GM23338 (cell line): ENCODE measurements around the gene ICOS. TPM values are rescaled to one million over a fixed set of nuclear protein-coding genes. Genes with fewer than 3 reads are reported as not detected.
"Not testable (repeated sequence)": the region's sequence is repeated elsewhere in the genome, so short reads cannot be mapped to it uniquely, and the experiment has no call there.

Experiments used
- ATAC-seq: fragments of 200-7000 bp; cut with Tn5 transposase; 3 replicates; pipeline ENCODE4 v1.9.1; 2020
- DNase-seq: peaks from one replicate; pipeline ENCODE4 v3.0.0-alpha.2; 2015; ENCODE audit warnings: low spot score
- H2AFZ ChIP-seq: fragments of 200-600 bp; sonication (generic); 2 replicates; pipeline ENCODE4 v1.8.0; 2016; ENCODE audit warnings: antibody characterized with exemption, mild to moderate bottlenecking, moderate library complexity
- H3F3A ChIP-seq: fragments of 200-600 bp; sonication (generic); replicated peaks from 2 replicates; pipeline ENCODE4 v1.8.0; 2017; ENCODE audit warnings: antibody characterized with exemption, mixed run types, low read depth
- H3K27ac ChIP-seq: fragments of 200-600 bp; sonication (generic); 2 replicates; pipeline ENCODE4 v1.6.1; 2016; ENCODE audit warnings: low read depth
- H3K27me3 ChIP-seq: fragments of 200-600 bp; sonication (generic); 2 replicates; pipeline ENCODE4 v1.8.0; 2016; ENCODE audit warnings: mild to moderate bottlenecking, mixed run types, moderate library complexity; ENCODE audit not compliant: insufficient read depth
- H3K36me3 ChIP-seq: fragments of 200-600 bp; sonication (generic); 2 replicates; pipeline ENCODE4 v1.8.0; 2016; ENCODE audit warnings: mild to moderate bottlenecking; ENCODE audit not compliant: insufficient read depth
- H3K4me1 ChIP-seq: fragments of 200-600 bp; sonication (generic); 2 replicates; pipeline ENCODE4 v1.8.0; 2016; ENCODE audit warnings: mild to moderate bottlenecking, moderate library complexity; ENCODE audit not compliant: insufficient read depth
- H3K4me2 ChIP-seq: fragments of 200-600 bp; sonication (generic); 2 replicates; pipeline ENCODE4 v1.7.1; 2017; ENCODE audit warnings: mixed run types
- H3K4me3 ChIP-seq: fragments of 200-600 bp; sonication (generic); 2 replicates; pipeline ENCODE4 v1.6.1; 2016; ENCODE audit warnings: mixed run types
- H3K79me2 ChIP-seq: fragments of 200-600 bp; sonication (generic); replicated peaks from 2 replicates; pipeline ENCODE4 v1.8.0; 2017; ENCODE audit warnings: mild to moderate bottlenecking; ENCODE audit not compliant: insufficient read depth
- H3K9me2 ChIP-seq: fragments of 200-600 bp; sonication (generic); 2 replicates; pipeline ENCODE4 v1.8.0; 2017; ENCODE audit not compliant: insufficient read depth
- H4K20me1 ChIP-seq: fragments of 200-600 bp; sonication (generic); replicated peaks from 2 replicates; pipeline ENCODE4 v1.8.0; 2017; ENCODE audit warnings: mild to moderate bottlenecking; ENCODE audit not compliant: insufficient read depth
- H3K27ac Mint-ChIP-seq: 2 replicates; pipeline ENCODE4 v1.8.0; 2020; ENCODE audit warnings: inconsistent platforms, mild to moderate bottlenecking, moderate library complexity, mixed read lengths
- H3K27me3 Mint-ChIP-seq: 3 replicates; pipeline ENCODE4 v1.8.0; 2022; ENCODE audit warnings: low read depth, mild to moderate bottlenecking, moderate library complexity, mixed read lengths, inconsistent platforms; ENCODE audit not compliant: insufficient read depth, poor library complexity
- H3K36me3 Mint-ChIP-seq: 3 replicates; pipeline ENCODE4 v1.8.0; 2021; ENCODE audit warnings: low read depth, mild to moderate bottlenecking, inconsistent platforms, moderate library complexity, mixed read lengths
- H3K4me1 Mint-ChIP-seq: 3 replicates; pipeline ENCODE4 v1.8.0; 2020; ENCODE audit warnings: mild to moderate bottlenecking, inconsistent platforms, mixed read lengths
- H3K4me3 Mint-ChIP-seq: 3 replicates; pipeline ENCODE4 v1.8.0; 2021; ENCODE audit warnings: moderate library complexity, mild to moderate bottlenecking, inconsistent platforms, mixed read lengths
- H3K9me3 Mint-ChIP-seq: 3 replicates; pipeline ENCODE4 v1.8.0; 2020; ENCODE audit warnings: moderate library complexity, mild to moderate bottlenecking, inconsistent platforms, mixed read lengths
- CREB1 ChIP-seq: fragments of 250-450 bp; sonication (Bioruptor Pico); IDR thresholded peaks from 2 replicates; pipeline ENCODE4 v1.5.0; 2020; ENCODE audit warnings: low read depth, mild to moderate bottlenecking, moderate library complexity
- EZH2 ChIP-seq: fragments of 200-600 bp; sonication (generic); IDR thresholded peaks from one replicate; pipeline ENCODE4 v1.8.0; 2017; ENCODE audit warnings: antibody characterized with exemption, mild to moderate bottlenecking, low read depth; ENCODE audit not compliant: unreplicated experiment
- EZH2phosphoT487 ChIP-seq: fragments of 200-600 bp; sonication (generic); IDR thresholded peaks from one replicate; pipeline ENCODE4 v1.8.1; 2018; ENCODE audit warnings: antibody characterized with exemption; ENCODE audit not compliant: unreplicated experiment
- JUNB ChIP-seq: IDR thresholded peaks from one replicate; pipeline ENCODE4 v1.6.1; 2016; ENCODE audit warnings: antibody characterized with exemption; ENCODE audit not compliant: unreplicated experiment
- NANOG ChIP-seq: IDR thresholded peaks from 2 replicates; pipeline ENCODE4 v1.6.1; 2016; ENCODE audit warnings: antibody characterized with exemption, borderline replicate concordance
- POLR2AphosphoS5 ChIP-seq: IDR thresholded peaks from 2 replicates; pipeline ENCODE4 v1.6.1; 2016; ENCODE audit warnings: antibody characterized with exemption, low read depth
- STAT1 ChIP-seq: IDR thresholded peaks from one replicate; pipeline ENCODE4 v1.6.1; 2016; ENCODE audit warnings: antibody characterized with exemption; ENCODE audit not compliant: unreplicated experiment
- ZNF114 ChIP-seq: fragments of 250-450 bp; sonication (Bioruptor Pico); IDR thresholded peaks from 2 replicates; pipeline ENCODE4 v1.5.0; 2020; ENCODE audit warnings: mild to moderate bottlenecking, moderate library complexity
- polyA plus RNA-seq: library from polyadenylated mRNA; unstranded; fragments of >200 nt; fragmentation: Nextera tagmentation; extraction: Ambion mirVana; gene quantifications from 2 replicates; pipeline ENCODE4 v1.2.1, GENCODE V29; 2016
- total RNA-seq: library from RNA; depleted of rRNA; stranded (reverse); fragments of >200 nt; shearing (Covaris generic); gene quantifications from 2 replicates; pipeline ENCODE4 v1.2.3, GENCODE V29; 2014
- TF ChIP-seq, protein P1 (sequence below), 2 experiments: fragments of 200-600 bp in 1 of 2; sonication (generic) in 1 of 2; conservative IDR thresholded peaks; 2 replicates each; pipeline versions ENCODE4 v1.5.1 to v1.6.1; 2016 to 2017; ENCODE audit warnings: antibody characterized with exemption in 2 of 2, low read depth in 2 of 2, mild to moderate bottlenecking in 2 of 2, moderate library complexity in 1 of 2
- TF ChIP-seq, protein P2 (sequence below): IDR thresholded peaks from 2 replicates; pipeline ENCODE4 v1.6.1; 2016; ENCODE audit warnings: antibody characterized with exemption
- TF ChIP-seq, protein P3 (sequence below): IDR thresholded peaks from one replicate; pipeline ENCODE4 v1.6.1; 2018; ENCODE audit warnings: antibody characterized with exemption; ENCODE audit not compliant: unreplicated experiment

ICOS gene
- total and polyA plus RNA-seq, 2 experiments from 2014 or later: not detected

DNA sequence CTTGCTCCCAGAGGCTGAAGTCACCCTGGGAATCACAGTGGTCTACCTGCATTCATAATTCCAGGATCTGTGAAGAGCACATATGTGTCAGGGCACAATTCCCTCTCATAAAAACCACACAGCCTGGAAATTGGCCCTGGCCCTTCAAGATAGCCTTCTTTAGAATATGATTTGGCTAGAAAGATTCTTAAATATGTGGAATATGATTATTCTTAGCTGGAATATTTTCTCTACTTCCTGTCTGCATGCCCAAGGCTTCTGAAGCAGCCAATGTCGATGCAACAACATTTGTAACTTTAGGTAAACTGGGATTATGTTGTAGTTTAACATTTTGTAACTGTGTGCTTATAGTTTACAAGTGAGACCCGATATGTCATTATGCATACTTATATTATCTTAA, 24.2 kb downstream of the ICOS start:
- Histone ChIP-seq H3K36me3 (no peaks in the 10 kb centered on the region), H3K4me2 (no peak overlapping the region), H3F3A (no peaks in the 10 kb centered on the region), H3K79me2 (no peaks in the 10 kb centered on the region), H2AFZ (no peak overlapping the region), H3K4me3 (no peak overlapping the region), H3K9me2 (no peaks in the 10 kb centered on the region; the same call in 1 of the 2 replicates), H3K27ac (no peak overlapping the region), H3K27me3 (no peaks in the 10 kb centered on the region), H4K20me1 (no peaks in the 10 kb centered on the region), H3K4me1 (no peaks in the 10 kb centered on the region)
- Mint-ChIP-seq H3K9me3 (no peaks in the 10 kb centered on the region; the same call in 2 of the 3 replicates), H3K27me3 (no peaks in the 10 kb centered on the region), H3K27ac (no peak overlapping the region), H3K4me3 (no peak overlapping the region), H3K4me1 (peaks cover 3% of the 10 kb centered on the region; the same call in 2 of the 3 replicates), H3K36me3 (no peaks in the 10 kb centered on the region)
- TF ChIP-seq, protein P1, sequence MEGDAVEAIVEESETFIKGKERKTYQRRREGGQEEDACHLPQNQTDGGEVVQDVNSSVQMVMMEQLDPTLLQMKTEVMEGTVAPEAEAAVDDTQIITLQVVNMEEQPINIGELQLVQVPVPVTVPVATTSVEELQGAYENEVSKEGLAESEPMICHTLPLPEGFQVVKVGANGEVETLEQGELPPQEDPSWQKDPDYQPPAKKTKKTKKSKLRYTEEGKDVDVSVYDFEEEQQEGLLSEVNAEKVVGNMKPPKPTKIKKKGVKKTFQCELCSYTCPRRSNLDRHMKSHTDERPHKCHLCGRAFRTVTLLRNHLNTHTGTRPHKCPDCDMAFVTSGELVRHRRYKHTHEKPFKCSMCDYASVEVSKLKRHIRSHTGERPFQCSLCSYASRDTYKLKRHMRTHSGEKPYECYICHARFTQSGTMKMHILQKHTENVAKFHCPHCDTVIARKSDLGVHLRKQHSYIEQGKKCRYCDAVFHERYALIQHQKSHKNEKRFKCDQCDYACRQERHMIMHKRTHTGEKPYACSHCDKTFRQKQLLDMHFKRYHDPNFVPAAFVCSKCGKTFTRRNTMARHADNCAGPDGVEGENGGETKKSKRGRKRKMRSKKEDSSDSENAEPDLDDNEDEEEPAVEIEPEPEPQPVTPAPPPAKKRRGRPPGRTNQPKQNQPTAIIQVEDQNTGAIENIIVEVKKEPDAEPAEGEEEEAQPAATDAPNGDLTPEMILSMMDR (conservative IDR thresholded peaks at IDR 0.05; ENCODE audit: low read depth in 2 of 2): no peak
- no peak for TF ChIP-seq EZH2phosphoT487
- TF ChIP-seq, protein P2, sequence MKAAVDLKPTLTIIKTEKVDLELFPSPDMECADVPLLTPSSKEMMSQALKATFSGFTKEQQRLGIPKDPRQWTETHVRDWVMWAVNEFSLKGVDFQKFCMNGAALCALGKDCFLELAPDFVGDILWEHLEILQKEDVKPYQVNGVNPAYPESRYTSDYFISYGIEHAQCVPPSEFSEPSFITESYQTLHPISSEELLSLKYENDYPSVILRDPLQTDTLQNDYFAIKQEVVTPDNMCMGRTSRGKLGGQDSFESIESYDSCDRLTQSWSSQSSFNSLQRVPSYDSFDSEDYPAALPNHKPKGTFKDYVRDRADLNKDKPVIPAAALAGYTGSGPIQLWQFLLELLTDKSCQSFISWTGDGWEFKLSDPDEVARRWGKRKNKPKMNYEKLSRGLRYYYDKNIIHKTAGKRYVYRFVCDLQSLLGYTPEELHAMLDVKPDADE: no peak
- TF ChIP-seq POLR2AphosphoS5: no peak
- TF ChIP-seq NANOG: no peak
- TF ChIP-seq EZH2: no peak
- TF ChIP-seq JUNB: no peak
- TF ChIP-seq CREB1 (CRISPR knock-in tag): no peak
- ATAC-seq (no peak), DNase-seq (no peak)

DNA sequence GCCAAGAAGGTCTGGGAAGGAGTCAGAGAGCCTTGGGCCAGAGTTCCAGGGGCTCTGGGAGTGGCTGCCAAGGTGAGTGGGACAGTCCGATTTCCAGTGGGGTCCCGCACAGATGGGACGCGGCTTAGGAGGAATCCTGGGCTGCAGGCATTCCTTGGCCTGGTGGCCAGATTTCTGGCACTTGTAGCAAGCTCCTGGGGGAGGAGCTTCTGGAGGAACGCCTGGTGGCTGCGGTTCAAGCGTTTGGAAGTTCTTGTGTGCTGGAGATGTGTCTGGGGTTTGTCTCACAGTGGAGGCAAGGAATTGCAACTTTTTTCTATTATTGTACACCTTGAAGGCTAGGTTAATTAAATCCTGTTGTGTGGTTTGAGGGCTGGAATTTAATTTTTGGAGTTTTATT, 28.6 kb downstream of the ICOS start:
- not testable (repeated sequence) for H3K27me3 ChIP-seq, H3K36me3 Mint-ChIP-seq, H3K4me3 Mint-ChIP-seq, H3K9me3 Mint-ChIP-seq, H3K36me3 ChIP-seq, DNase-seq, H4K20me1 ChIP-seq, H3K27ac Mint-ChIP-seq, H2AFZ ChIP-seq, ATAC-seq, H3K4me1 Mint-ChIP-seq, H3K4me2 ChIP-seq, H3K4me1 ChIP-seq, H3K4me3 ChIP-seq, H3K27me3 Mint-ChIP-seq, H3F3A ChIP-seq, H3K27ac ChIP-seq, H3K79me2 ChIP-seq
- H3K9me2 ChIP-seq: peaks cover 11% of the 10 kb centered on the region; the same call in 1 of the 2 replicates

DNA sequence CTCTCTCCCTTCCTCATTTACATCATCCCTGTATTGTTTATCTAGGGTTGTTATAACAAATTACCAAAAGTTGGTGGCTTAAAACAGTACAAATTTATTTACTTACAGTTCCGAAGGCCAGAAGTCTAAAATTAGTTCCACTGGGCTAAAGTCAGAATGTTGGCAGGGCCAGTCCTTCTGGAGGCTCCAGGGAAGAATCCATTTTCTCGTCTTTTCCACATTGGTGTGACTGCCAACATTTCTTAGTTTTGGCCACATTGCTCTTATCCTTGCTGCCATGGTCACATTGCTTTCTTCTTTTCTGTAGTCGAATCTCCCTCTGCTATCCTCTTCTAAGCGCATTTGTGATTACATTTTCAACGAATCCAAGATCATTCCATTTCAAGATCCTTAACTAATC, 34.7 kb downstream of the ICOS start:
- no peak for DNase-seq
- Mint-ChIP-seq H3K4me1 (peaks cover 7% of the 10 kb centered on the region), H3K27me3 (no peaks in the 10 kb centered on the region), H3K27ac (no peak overlapping the region), H3K4me3 (no peak overlapping the region), H3K36me3 (no peaks in the 10 kb centered on the region; the same call in 2 of the 3 replicates), H3K9me3 (peaks cover 3% of the 10 kb centered on the region; the same call in 2 of the 3 replicates)
- Histone ChIP-seq H2AFZ (no peak overlapping the region), H3K4me2 (no peak overlapping the region), H3K27me3 (no peaks in the 10 kb centered on the region), H3K4me1 (0 out of 2 replicates have a peak, but pooled peaks cover 4% of the 10 kb centered on the region), H3F3A (no peaks in the 10 kb centered on the region), H3K27ac (no peak overlapping the region), H3K9me2 (peaks cover 26% of the 10 kb centered on the region), H3K36me3 (no peaks in the 10 kb centered on the region), H4K20me1 (no peaks in the 10 kb centered on the region), H3K79me2 (no peaks in the 10 kb centered on the region), H3K4me3 (no peak overlapping the region)
- ATAC-seq: no peak
- TF ChIP-seq CREB1 (CRISPR knock-in tag): no peak
- no peak for TF ChIP-seq POLR2AphosphoS5
- TF ChIP-seq STAT1: no peak
- TF ChIP-seq, protein P3, sequence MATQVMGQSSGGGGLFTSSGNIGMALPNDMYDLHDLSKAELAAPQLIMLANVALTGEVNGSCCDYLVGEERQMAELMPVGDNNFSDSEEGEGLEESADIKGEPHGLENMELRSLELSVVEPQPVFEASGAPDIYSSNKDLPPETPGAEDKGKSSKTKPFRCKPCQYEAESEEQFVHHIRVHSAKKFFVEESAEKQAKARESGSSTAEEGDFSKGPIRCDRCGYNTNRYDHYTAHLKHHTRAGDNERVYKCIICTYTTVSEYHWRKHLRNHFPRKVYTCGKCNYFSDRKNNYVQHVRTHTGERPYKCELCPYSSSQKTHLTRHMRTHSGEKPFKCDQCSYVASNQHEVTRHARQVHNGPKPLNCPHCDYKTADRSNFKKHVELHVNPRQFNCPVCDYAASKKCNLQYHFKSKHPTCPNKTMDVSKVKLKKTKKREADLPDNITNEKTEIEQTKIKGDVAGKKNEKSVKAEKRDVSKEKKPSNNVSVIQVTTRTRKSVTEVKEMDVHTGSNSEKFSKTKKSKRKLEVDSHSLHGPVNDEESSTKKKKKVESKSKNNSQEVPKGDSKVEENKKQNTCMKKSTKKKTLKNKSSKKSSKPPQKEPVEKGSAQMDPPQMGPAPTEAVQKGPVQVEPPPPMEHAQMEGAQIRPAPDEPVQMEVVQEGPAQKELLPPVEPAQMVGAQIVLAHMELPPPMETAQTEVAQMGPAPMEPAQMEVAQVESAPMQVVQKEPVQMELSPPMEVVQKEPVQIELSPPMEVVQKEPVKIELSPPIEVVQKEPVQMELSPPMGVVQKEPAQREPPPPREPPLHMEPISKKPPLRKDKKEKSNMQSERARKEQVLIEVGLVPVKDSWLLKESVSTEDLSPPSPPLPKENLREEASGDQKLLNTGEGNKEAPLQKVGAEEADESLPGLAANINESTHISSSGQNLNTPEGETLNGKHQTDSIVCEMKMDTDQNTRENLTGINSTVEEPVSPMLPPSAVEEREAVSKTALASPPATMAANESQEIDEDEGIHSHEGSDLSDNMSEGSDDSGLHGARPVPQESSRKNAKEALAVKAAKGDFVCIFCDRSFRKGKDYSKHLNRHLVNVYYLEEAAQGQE: no peak
- TF ChIP-seq, protein P1 (conservative IDR thresholded peaks at IDR 0.05; ENCODE audit: low read depth in 2 of 2): no peak
- TF ChIP-seq ZNF114 (CRISPR knock-in tag): no peak
- no peak for TF ChIP-seq EZH2
- no peak for TF ChIP-seq NANOG
